Upper lobe of right lung (tissue), 1 donor: ENCODE results near the gene COPG2. TPM values are rescaled to one million over a fixed set of nuclear protein-coding genes. Genes with fewer than 3 reads are reported as not detected.

Experiments used
- ATAC-seq: fragments of 200-7000 bp; cut with Tn5 transposase; one replicate; pipeline ENCODE4 v1.9.1; 2020; ENCODE audit warnings: mild to moderate bottlenecking, moderate library complexity
- DNase-seq: peaks from one replicate; pipeline ENCODE4 v3.0.0-alpha.2; 2020
- H3K27ac ChIP-seq: fragments of 200-600 bp; one replicate; pipeline ENCODE4 v1.8.0; 2022
- H3K27me3 ChIP-seq: fragments of 200-600 bp; one replicate; pipeline ENCODE4 v1.8.0; 2022; ENCODE audit warnings: mild to moderate bottlenecking
- H3K36me3 ChIP-seq: fragments of 200-600 bp; one replicate; pipeline ENCODE4 v1.8.0; 2022
- H3K4me1 ChIP-seq: fragments of 200-600 bp; one replicate; pipeline ENCODE4 v1.8.0; 2022
- H3K4me3 ChIP-seq: fragments of 200-600 bp; one replicate; pipeline ENCODE4 v1.8.0; 2022; ENCODE audit warnings: mild to moderate bottlenecking
- H3K9me3 ChIP-seq: fragments of 200-600 bp; one replicate; pipeline ENCODE4 v1.8.0; 2022
- intact Hi-C: fragments of 100-400 bp; cut with DNase I; formaldehyde crosslinking; loops from one replicate; pipeline ENCODE4 v1.11.0; 2022
- total RNA-seq: library from RNA; stranded (reverse); fragmentation: NEBNext Ultra II Directional; extraction: Animal tissue kit (Norgen Biotek cat#: 25700); gene quantifications from one replicate; pipeline ENCODE4 v1.2.1, GENCODE V29; 2021
- TF ChIP-seq, protein P1 (sequence below): fragments of 200-600 bp; IDR thresholded peaks from one replicate; pipeline ENCODE4 v1.8.0; 2022; ENCODE audit warnings: antibody characterized with exemption
- donor health status: DM: no; HTN: yes; CAD: no; lungs with severe emphysema.

The COPG2 gene
- total RNA-seq, 1 donor from 2014 or later, result 16.3 TPM

DNA sequence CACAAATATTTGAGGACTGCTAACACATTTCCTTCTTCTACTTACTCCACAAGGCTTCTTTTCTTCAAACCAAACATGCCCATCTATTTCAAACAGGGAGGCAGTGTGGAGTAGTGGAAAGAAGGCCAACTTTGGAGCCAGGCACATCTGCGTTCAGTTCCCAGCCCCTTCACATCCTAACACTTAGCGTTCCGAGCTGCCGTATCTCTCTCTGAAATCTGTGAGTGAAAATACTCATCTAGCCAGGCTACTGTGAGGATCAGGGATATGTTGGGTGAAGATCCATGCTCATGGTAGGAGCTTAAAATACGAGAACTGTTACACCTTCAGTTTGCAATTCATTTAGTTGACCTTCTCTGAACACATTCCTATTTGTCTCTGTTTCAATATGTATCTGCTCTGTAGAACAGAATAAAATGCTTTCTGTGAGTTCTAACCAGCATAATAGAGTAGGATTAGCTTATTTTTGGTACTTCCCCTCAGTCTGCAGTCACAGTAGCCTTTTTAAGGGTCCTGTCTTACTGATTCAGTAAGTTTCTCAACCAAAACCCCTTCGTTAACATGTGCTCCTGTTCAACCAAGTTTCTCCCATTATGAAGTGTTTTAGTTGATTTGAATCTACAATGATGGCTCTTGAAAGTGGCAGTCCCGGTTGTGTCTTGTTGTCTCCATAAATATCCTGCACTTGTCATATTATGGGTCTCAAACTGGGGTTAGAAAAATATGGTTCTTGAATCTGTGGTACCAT lies 180.0 kb downstream of the COPG2 start:
- H3K9me3 ChIP-seq, result no peaks in the 10 kb centered on the region
- intact Hi-C loops, result no loop called here
- no peaks in the 10 kb centered on the region for H3K36me3 ChIP-seq
- H3K4me1 ChIP-seq, result peaks cover 39% of the 10 kb centered on the region
- H3K27ac ChIP-seq, result no peak overlapping the region
- no peak overlapping the region for H3K4me3 ChIP-seq
- no peak for DNase-seq
- TF ChIP-seq, protein P1, sequence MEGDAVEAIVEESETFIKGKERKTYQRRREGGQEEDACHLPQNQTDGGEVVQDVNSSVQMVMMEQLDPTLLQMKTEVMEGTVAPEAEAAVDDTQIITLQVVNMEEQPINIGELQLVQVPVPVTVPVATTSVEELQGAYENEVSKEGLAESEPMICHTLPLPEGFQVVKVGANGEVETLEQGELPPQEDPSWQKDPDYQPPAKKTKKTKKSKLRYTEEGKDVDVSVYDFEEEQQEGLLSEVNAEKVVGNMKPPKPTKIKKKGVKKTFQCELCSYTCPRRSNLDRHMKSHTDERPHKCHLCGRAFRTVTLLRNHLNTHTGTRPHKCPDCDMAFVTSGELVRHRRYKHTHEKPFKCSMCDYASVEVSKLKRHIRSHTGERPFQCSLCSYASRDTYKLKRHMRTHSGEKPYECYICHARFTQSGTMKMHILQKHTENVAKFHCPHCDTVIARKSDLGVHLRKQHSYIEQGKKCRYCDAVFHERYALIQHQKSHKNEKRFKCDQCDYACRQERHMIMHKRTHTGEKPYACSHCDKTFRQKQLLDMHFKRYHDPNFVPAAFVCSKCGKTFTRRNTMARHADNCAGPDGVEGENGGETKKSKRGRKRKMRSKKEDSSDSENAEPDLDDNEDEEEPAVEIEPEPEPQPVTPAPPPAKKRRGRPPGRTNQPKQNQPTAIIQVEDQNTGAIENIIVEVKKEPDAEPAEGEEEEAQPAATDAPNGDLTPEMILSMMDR, result no peak
- no peak for ATAC-seq
- peaks cover 3% of the 10 kb centered on the region for H3K27me3 ChIP-seq

DNA sequence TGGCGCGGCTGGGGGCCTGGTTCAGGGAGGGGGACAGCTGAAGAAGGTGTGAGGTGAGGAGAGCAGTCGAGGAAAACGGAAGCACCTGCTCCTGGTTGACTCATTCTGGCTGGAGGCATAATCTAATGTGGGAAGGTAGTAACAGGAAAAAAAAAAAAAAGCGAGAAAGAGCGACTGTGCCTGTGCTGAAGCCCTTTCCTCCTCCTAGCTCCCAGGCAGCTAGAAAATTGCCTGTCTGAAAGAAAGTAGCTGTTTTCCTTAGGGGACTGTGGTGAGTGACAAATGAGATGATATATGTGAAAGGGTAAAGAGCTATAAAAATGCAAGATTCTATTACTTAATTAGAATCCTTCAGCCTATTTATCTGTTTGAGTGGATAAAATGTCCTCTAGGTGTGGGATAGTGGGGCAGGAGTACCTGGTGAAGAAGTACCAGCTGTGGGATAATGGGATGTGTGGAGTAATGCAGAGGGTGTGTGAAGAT lies 181.6 kb downstream of the COPG2 start:
- peaks cover 39% of the 10 kb centered on the region for H3K4me1 ChIP-seq
- H3K9me3 ChIP-seq, result no peaks in the 10 kb centered on the region
- no peak overlapping the region for H3K27ac ChIP-seq
- H3K4me3 ChIP-seq, result peak overlapping the region; percentile 63
- ATAC-seq (no peak), DNase-seq (no peak)
- intact Hi-C loops, result no loop called here
- peaks cover 4% of the 10 kb centered on the region for H3K27me3 ChIP-seq
- no peaks in the 10 kb centered on the region for H3K36me3 ChIP-seq
- TF ChIP-seq, protein P1, result no peak

DNA sequence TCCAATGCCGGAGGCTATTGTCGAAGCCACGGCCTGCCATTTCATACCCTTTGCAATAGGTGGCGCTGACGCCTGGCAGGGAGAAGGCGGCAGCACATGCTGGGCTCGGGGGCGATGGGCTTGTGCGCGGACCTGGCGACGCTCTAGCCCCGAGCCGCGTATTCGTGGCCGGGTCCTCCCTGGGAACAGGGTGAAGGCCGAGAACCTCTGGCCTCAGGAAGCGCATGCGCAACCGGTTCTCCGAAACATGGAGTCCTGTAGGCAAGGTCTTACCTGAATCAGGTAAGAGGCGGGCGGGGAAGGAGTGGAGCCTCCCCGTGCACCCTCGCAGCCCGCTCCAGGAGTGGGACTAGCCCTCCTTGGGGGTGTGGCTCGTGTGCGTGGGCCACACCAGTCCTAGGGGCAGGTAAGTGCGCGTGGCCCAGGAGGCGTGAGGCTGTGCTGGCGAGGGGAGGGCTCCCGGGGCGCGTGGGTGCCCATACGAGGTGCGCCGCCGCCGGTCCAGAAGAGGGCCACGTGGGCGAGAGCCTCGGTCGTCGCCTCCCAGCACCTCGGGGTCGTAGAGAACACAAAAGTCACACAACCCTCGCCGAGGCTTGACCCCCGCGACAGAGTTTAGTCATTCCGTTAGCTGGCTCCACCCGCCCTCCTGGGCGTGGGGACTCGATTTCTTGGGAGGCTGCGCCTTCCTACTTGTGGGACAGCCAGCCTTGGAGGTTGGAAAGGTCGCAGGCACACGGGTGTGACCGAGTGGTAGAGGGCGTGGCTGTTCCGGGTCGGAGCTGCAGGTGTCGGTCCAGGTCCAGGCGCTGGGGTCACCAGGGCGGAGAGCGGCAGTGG lies 182.2 kb downstream of the COPG2 start:
- Histone ChIP-seq H3K27me3 (peaks cover 4% of the 10 kb centered on the region), H3K9me3 (no peaks in the 10 kb centered on the region), H3K4me1 (peaks cover 36% of the 10 kb centered on the region), H3K4me3 (peak overlapping the region; percentile 63), H3K27ac (no peak overlapping the region), H3K36me3 (no peaks in the 10 kb centered on the region)
- DNase-seq (peak; percentile 95), ATAC-seq (peak; percentile 96)
- TF ChIP-seq, protein P1, result peak; percentile 81
- intact Hi-C loops, result no loop called here

DNA sequence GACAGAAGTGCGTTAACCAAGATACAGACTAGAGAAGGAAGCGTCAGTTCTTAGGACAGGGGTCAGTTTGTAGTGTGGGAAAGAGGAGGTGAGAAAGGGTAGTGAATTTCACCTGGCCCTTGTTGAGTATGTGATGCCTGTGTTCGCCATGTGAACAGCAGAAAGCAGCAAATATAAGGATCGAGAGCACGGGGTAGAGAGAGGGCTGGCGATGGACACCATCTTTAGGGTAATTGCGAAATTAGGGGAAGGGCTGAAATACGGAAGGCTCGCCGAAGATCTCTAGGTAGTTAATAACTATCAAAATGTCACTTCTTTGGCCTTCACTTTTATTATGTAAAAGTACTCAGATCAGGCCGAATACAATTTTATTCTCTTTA lies 182.8 kb downstream of the COPG2 start:
- Histone ChIP-seq H3K4me3 (peak overlapping the region; percentile 63), H3K4me1 (peaks cover 32% of the 10 kb centered on the region), H3K36me3 (no peaks in the 10 kb centered on the region), H3K27ac (no peak overlapping the region), H3K9me3 (no peaks in the 10 kb centered on the region), H3K27me3 (peaks cover 4% of the 10 kb centered on the region)
- intact Hi-C loops, result no loop called here
- ATAC-seq, result no peak
- TF ChIP-seq, protein P1, result no peak
- DNase-seq, result no peak

DNA sequence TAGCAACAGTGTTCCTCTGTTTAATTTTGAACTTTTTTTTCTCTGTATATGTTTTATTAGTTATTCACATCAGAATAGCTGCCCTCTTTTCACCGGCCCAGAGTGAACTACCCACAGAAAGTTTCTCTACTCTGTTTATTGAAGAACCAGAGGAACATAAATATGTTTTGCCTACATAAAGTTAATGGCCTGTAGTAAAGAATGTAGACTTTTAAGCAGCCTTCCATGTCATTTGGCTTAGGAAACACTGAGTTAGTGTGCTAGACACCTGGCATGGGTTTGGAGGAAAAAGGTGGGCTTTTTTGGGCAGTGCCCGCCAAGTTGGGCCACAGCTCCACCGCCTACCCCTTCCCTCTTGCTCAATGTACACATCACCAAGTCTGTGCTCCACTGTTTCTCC lies 185.5 kb downstream of the COPG2 start:
- no peak for DNase-seq
- H3K36me3 ChIP-seq, result no peaks in the 10 kb centered on the region
- no peak overlapping the region for H3K4me3 ChIP-seq
- H3K4me1 ChIP-seq, result peaks cover 11% of the 10 kb centered on the region
- H3K27ac ChIP-seq, result no peak overlapping the region
- TF ChIP-seq, protein P1, result no peak
- intact Hi-C loops, result no loop called here
- ATAC-seq, result no peak
- no peaks in the 10 kb centered on the region for H3K9me3 ChIP-seq
- peaks cover 4% of the 10 kb centered on the region for H3K27me3 ChIP-seq
